NCI-H526 (cell line): Measurements from ENCODE around the gene THOC3.
"Not testable (repeated sequence)": the region's sequence is repeated elsewhere in the genome, so short reads cannot be mapped to it uniquely, and the experiment has no call there.

Experiments
- DNase-seq, 2 experiments: peaks; one replicate each; lab custom pipeline; 2025; lab: John Stamatoyannopoulos, UW

THOC3 gene

GRCh38 chr5:175967471-175968372 lies at the start of gene THOC3:
THOC3 (minus strand) TSS chr5:175968315; CDS start chr5:175968208, 107 bp downstream.
- not testable (repeated sequence) for DNase-seq

- not testable (repeated sequence) for DNase-seq
Measured at GRCh38 chr5:176017324-176017723, 49.2 kb upstream of the THOC3 start.

- DNase-seq, result not testable (repeated sequence)
Measured at GRCh38 chr5:176014360-176014759, 46.2 kb upstream of the THOC3 start.

GRCh38 chr5:176011088-176011487 lies 43.0 kb upstream of the THOC3 start:
- DNase-seq, result not testable (repeated sequence)

- not testable (repeated sequence) for DNase-seq
Measured at GRCh38 chr5:176010202-176010601, 42.1 kb upstream of the THOC3 start.

GRCh38 chr5:176007220-176007619 lies 39.1 kb upstream of the THOC3 start:
- not testable (repeated sequence) for DNase-seq

- DNase-seq, result not testable (repeated sequence)
Measured at GRCh38 chr5:176006819-176007218, 38.7 kb upstream of the THOC3 start.

- DNase-seq, result not testable (repeated sequence)
Measured at GRCh38 chr5:175997979-175998378, 29.9 kb upstream of the THOC3 start.

GRCh38 chr5:175997495-175997894 lies 29.4 kb upstream of the THOC3 start:
- DNase-seq, result not testable (repeated sequence)

GRCh38 chr5:175996791-175997190 lies 28.7 kb upstream of the THOC3 start:
- DNase-seq, result not testable (repeated sequence)

GRCh38 chr5:175995506-175995905 lies 27.4 kb upstream of the THOC3 start:
- not testable (repeated sequence) for DNase-seq

- DNase-seq, result not testable (repeated sequence)
Measured at GRCh38 chr5:175979371-175979995, 11.4 kb upstream of the THOC3 start.

- not testable (repeated sequence) for DNase-seq
Measured at GRCh38 chr5:175968381-175968780, 266 bp upstream of the THOC3 start.

GRCh38 chr5:175962329-175962728 lies 5.8 kb downstream of the THOC3 start:
- not testable (repeated sequence) for DNase-seq

- DNase-seq, result not testable (repeated sequence)
Measured at GRCh38 chr5:175960228-175960627, 7.9 kb downstream of the THOC3 start.

GRCh38 chr5:175958515-175958914 lies 9.6 kb downstream of the THOC3 start:
- DNase-seq, result not testable (repeated sequence)

- not testable (repeated sequence) for DNase-seq
Measured at GRCh38 chr5:175954107-175954506, 14.0 kb downstream of the THOC3 start.

- DNase-seq, result not testable (repeated sequence)
Measured at GRCh38 chr5:175952810-175953209, 15.3 kb downstream of the THOC3 start.

- not testable (repeated sequence) for DNase-seq
Measured at GRCh38 chr5:175951339-175951969, 16.7 kb downstream of the THOC3 start.

GRCh38 chr5:175948329-175949108 lies 19.6 kb downstream of the THOC3 start:
- not testable (repeated sequence) for DNase-seq

- DNase-seq, result not testable (repeated sequence)
Measured at GRCh38 chr5:175943253-175943652, 24.9 kb downstream of the THOC3 start.
